Measurements from ENCODE around the gene NUDCD3.

The NUDCD3 gene

DNA sequence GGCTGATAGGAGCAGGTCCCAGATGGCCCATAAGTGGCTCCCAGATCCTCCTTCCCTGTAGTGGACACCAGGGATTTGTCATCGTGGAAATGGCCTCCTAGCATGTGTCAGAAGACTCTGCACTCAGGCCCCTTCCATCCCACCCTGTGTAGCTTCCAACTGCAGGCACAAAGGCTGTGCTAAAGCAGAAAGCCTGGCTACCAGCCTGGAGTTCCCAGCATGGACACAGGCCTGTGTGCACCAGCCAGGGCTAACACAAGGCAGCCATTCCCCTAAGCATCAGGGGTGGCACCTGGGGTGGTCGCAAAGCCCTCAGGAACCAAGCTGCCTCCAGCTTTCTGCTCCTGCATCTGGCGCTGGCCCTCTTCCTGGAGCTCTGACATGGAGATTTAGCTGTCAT, 160.6 kb downstream of the NUDCD3 start:
- Histone ChIP-seq H3K9me3 (ENCODE audit: control insufficient read depth, low read length) (no peaks in the 10 kb centered on the region), H3K36me3 (ENCODE audit: control insufficient read depth, insufficient read depth, low read length) (no peaks in the 10 kb centered on the region), H3K27ac (ENCODE audit: low read depth, low read length, severe bottlenecking) (no peak overlapping the region), H3K4me1 (ENCODE audit: control insufficient read depth, insufficient read depth, low read length, poor library complexity, severe bottlenecking) (peaks cover 5% of the 10 kb centered on the region), H3K4me3 (ENCODE audit: extremely low read depth, insufficient read depth, low read length, poor library complexity, severe bottlenecking) (no peak overlapping the region)
- WGBS, 2 experiments (ENCODE audit: insufficient coverage in 2 of 2), result 93 to 94% methylated on average over 2 to 3 of the region's 3 CpGs
